K562 (cell line): ENCODE results near the gene WNT7A. TPM values are rescaled to one million over a fixed set of nuclear protein-coding genes. Genes with fewer than 3 reads are reported as not detected.

Source experiments
- ARID2 ChIP-seq: fragments of 450-650 bp; IDR thresholded peaks from 2 replicates; pipeline ENCODE4 v1.6.1; 2017; ENCODE audit warnings: antibody characterized with exemption, mild to moderate bottlenecking
- BRD9 ChIP-seq: fragments of 450-650 bp; IDR thresholded peaks from 2 replicates; pipeline ENCODE4 v1.6.1; 2018; ENCODE audit warnings: low read depth; ENCODE audit not compliant: partially characterized antibody
- DEAF1 ChIP-seq: fragments of 450-650 bp; formaldehyde crosslinking; IDR thresholded peaks from 2 replicates; pipeline ENCODE4 v1.4.0; 2020; ENCODE audit warnings: mild to moderate bottlenecking, moderate library complexity
- MAFF ChIP-seq: IDR thresholded peaks from 2 replicates; pipeline ENCODE4 v1.6.1; 2012; ENCODE audit warnings: low read length, improper control_type of control experiment
- NR0B1 ChIP-seq: fragments of 450-650 bp; IDR thresholded peaks from one replicate; pipeline ENCODE4 v1.6.1; 2018; ENCODE audit warnings: mild to moderate bottlenecking, moderate library complexity; ENCODE audit not compliant: partially characterized antibody
- SMARCA4 ChIP-seq: fragments of 450-650 bp; IDR thresholded peaks from 2 replicates; pipeline ENCODE4 v1.6.1; 2016
- STAG1 ChIP-seq: sonication (generic); formaldehyde crosslinking; IDR thresholded peaks from 2 replicates; pipeline ENCODE4 v1.5.0; 2020; ENCODE audit warnings: missing genetic modification reagents, borderline replicate concordance
- TAF15 ChIP-seq: fragments of 200-400 bp; formaldehyde crosslinking; IDR thresholded peaks from 2 replicates; pipeline ENCODE4 v1.6.1; 2017; ENCODE audit warnings: mild to moderate bottlenecking, low read depth, low read length, moderate library complexity
- ZBTB5 ChIP-seq: fragments of 450-650 bp; IDR thresholded peaks from 2 replicates; pipeline ENCODE4 v1.6.1; 2017; ENCODE audit warnings: antibody characterized with exemption
- ZBTB7A ChIP-seq: IDR thresholded peaks from 2 replicates; pipeline ENCODE4 v1.6.1; 2011; ENCODE audit warnings: low read depth, mild to moderate bottlenecking, low read length, moderate library complexity, borderline replicate concordance; ENCODE audit not compliant: control insufficient read depth
- ZC3H8 ChIP-seq: fragments of 450-650 bp; IDR thresholded peaks from 2 replicates; pipeline ENCODE4 v1.6.1; 2017
- ZNF140 ChIP-seq: fragments of 250-450 bp; sonication (Bioruptor Pico); IDR thresholded peaks from 2 replicates; pipeline ENCODE4 v1.8.0; 2021; ENCODE audit warnings: moderate library complexity, mild to moderate bottlenecking, inconsistent platforms
- ZNF175 ChIP-seq: fragments of 200-800 bp; sonication (Bioruptor generic); IDR thresholded peaks from 2 replicates; pipeline ENCODE4 v1.6.1; 2016; ENCODE audit warnings: low read depth, mild to moderate bottlenecking, missing genetic modification characterization, missing compliant biosample characterization
- ZNF318 ChIP-seq, 2 experiments: fragments of 450-650 bp; IDR thresholded peaks; 2 replicates each; pipeline ENCODE4 v1.6.1; 2016; ENCODE audit warnings: mild to moderate bottlenecking in 2 of 2, borderline replicate concordance in 1 of 2, low read depth in 1 of 2, moderate library complexity in 1 of 2
- polyA plus RNA-seq, 8 experiments: library from polyadenylated mRNA; depleted of rRNA in 4 of 8; stranded (reverse) in 5 of 8; unstranded in 3 of 8; fragments of >200 nt; fragmentation: Nextera tagmentation in 2 of 8; fragmentation: Illumina TruSeq in 1 of 8; extraction: Ambion mirVana in 2 of 8; extraction: Trizol in 1 of 8; gene quantifications; 2 replicates each; pipeline versions ENCODE4 v1.2.1 to v1.2.3, GENCODE V29; 2011 to 2014; ENCODE audit warnings: inconsistent platforms in 1 of 8, missing spikeins in 1 of 8
- total RNA-seq, 7 experiments: library from RNA; depleted of rRNA in 6 of 7; stranded (reverse); fragments of >200 nt in 6 of 7; fragmentation: Illumina TruSeq in 2 of 7; extraction: Trizol in 2 of 7; gene quantifications; 2 replicates each; pipeline versions ENCODE4 v1.2.1 to v1.2.3, GENCODE V29; 2011 to 2021; ENCODE audit warnings: low replicate concordance in 1 of 7

WNT7A gene
- total and polyA plus RNA-seq, 9 of the 15 experiments (the other 6 are each of a cell fraction or from before 2014, with no cell fraction given) = 0.03 TPM; not detected in 8

- no peak for TF ChIP-seq ZNF318 (IDR thresholded peaks at IDR 0.05; ENCODE audit: borderline replicate concordance in 1 of 2, low read depth in 1 of 2)
- TF ChIP-seq BRD9 = no peak
- TF ChIP-seq ZBTB5 = no peak
- TF ChIP-seq NR0B1 = no peak
- no peak for TF ChIP-seq ZBTB7A
- no peak for TF ChIP-seq SMARCA4
- TF ChIP-seq ZNF140 (CRISPR knock-in tag) = no peak
- TF ChIP-seq MAFF = no peak
- no peak for TF ChIP-seq ZC3H8
- no peak for TF ChIP-seq ARID2
- no peak for TF ChIP-seq ZNF175
- TF ChIP-seq STAG1 = peak; percentile 77; the same call in 1 of the 2 replicates
- peak; percentile 95 for TF ChIP-seq DEAF1 (CRISPR knock-in tag)
- no peak for TF ChIP-seq TAF15
Measured at GRCh38 chr3:13896473-13897154, 16.7 kb upstream of the WNT7A start (continued).
